Endodermal cell (in vitro differentiated cells): Measurements from ENCODE around the gene UBR7. TPM values are rescaled to one million over a fixed set of nuclear protein-coding genes. Genes with fewer than 3 reads are reported as not detected.

Source experiments
- DNase-seq: peaks from one replicate; pipeline ENCODE4 v3.0.0-alpha.2; 2017
- H3K27ac ChIP-seq: 2 replicates; pipeline ENCODE4 v1.5.1; 2013; ENCODE audit warnings: mild to moderate bottlenecking, low read depth, low read length, moderate library complexity
- H3K27me3 ChIP-seq: 2 replicates; pipeline ENCODE4 v1.6.1; 2013; ENCODE audit warnings: mild to moderate bottlenecking, low read length, moderate library complexity; ENCODE audit not compliant: insufficient read depth, control insufficient read depth, poor library complexity, severe bottlenecking
- H3K36me3 ChIP-seq: 2 replicates; pipeline ENCODE4 v1.7.0; 2013; ENCODE audit warnings: mild to moderate bottlenecking, low read length, moderate library complexity; ENCODE audit not compliant: control insufficient read depth, insufficient read depth
- H3K4me1 ChIP-seq: one replicate; pipeline ENCODE4 v1.7.0; 2013; ENCODE audit warnings: low read length; ENCODE audit not compliant: control insufficient read depth, insufficient read depth
- H3K4me3 ChIP-seq: 2 replicates; pipeline ENCODE4 v1.5.1; 2013; ENCODE audit warnings: mild to moderate bottlenecking, low read length, moderate library complexity
- H3K9ac ChIP-seq: 2 replicates; pipeline ENCODE4 v1.6.1; 2013; ENCODE audit warnings: mild to moderate bottlenecking, low read length, moderate library complexity; ENCODE audit not compliant: poor library complexity, severe bottlenecking; ENCODE audit errors: extremely low read depth
- H3K9me3 ChIP-seq: 2 replicates; pipeline ENCODE4 v1.6.1; 2013; ENCODE audit warnings: mild to moderate bottlenecking, low read length, moderate library complexity; ENCODE audit not compliant: control insufficient read depth
- H3K27ac Mint-ChIP-seq: 2 replicates; pipeline ENCODE4 v1.8.0; 2020; ENCODE audit warnings: mixed read lengths
- H3K27me3 Mint-ChIP-seq: 2 replicates; pipeline ENCODE4 v1.8.0; 2021; ENCODE audit warnings: mild to moderate bottlenecking, mixed read lengths; ENCODE audit not compliant: insufficient read depth
- H3K36me3 Mint-ChIP-seq: 2 replicates; pipeline ENCODE4 v1.8.0; 2020; ENCODE audit warnings: low read depth, mixed read lengths
- H3K4me1 Mint-ChIP-seq: 2 replicates; pipeline ENCODE4 v1.8.0; 2020; ENCODE audit warnings: mixed read lengths
- H3K4me3 Mint-ChIP-seq: 2 replicates; pipeline ENCODE4 v1.8.0; 2020; ENCODE audit warnings: mild to moderate bottlenecking, moderate library complexity, mixed read lengths
- H3K9me3 Mint-ChIP-seq: 2 replicates; pipeline ENCODE4 v1.8.0; 2020; ENCODE audit warnings: mild to moderate bottlenecking, mixed read lengths
- CTCF ChIP-seq: fragments of 200-600 bp; sonication (generic); conservative IDR thresholded peaks from 2 replicates; pipeline ENCODE4 v1.5.0; 2021; ENCODE audit warnings: antibody characterized with exemption, mild to moderate bottlenecking
- WGBS, 2 experiments: methylation state at CpG; one replicate each; pipeline versions ENCODE4 v1.1.5 to v1.1.7; 2013; ENCODE audit warnings: missing lambda C conversion rate in 2 of 2, mixed read lengths in 1 of 2; ENCODE audit not compliant: insufficient coverage in 1 of 2, insufficient read length in 1 of 2; 5-methylcytosine and 5-hydroxymethylcytosine counted together
- total RNA-seq, 2 donors: library from RNA; stranded (reverse); fragmentation: NEBNext Ultra II Directional in 1 of 2; extraction: Animal tissue kit (Norgen Biotek cat#: 25700) in 1 of 2; gene quantifications; 2 replicates in 1 of 2; 3 replicates in 1 of 2; pipeline ENCODE4 v1.2.1, GENCODE V29; 2021

UBR7 gene
- total RNA-seq, 2 donors from 2014 or later, result 25.0 to 25.6 TPM

GRCh38 chr14:93223565-93223964 lies 16.5 kb downstream of the UBR7 start:
- Mint-ChIP-seq H3K36me3 (peaks cover 60% of the 10 kb centered on the region), H3K27ac (peak overlapping the region; percentile 26), H3K4me1 (no peaks in the 10 kb centered on the region), H3K9me3 (no peaks in the 10 kb centered on the region), H3K4me3 (no peak overlapping the region), H3K27me3 (no peaks in the 10 kb centered on the region)
- Histone ChIP-seq H3K27me3 (no peaks in the 10 kb centered on the region), H3K4me1 (no peaks in the 10 kb centered on the region), H3K9me3 (no peaks in the 10 kb centered on the region), H3K36me3 (peaks cover 50% of the 10 kb centered on the region), H3K27ac (no peak overlapping the region), H3K9ac (no peak overlapping the region), H3K4me3 (no peak overlapping the region)
- DNase-seq, result no peak
- 95 to 97% methylated on average over 20 to 27 of the region's 27 CpGs for WGBS, 2 experiments
- no peak for TF ChIP-seq CTCF

- H3K27me3 ChIP-seq, result no peaks in the 10 kb centered on the region
- no peaks in the 10 kb centered on the region for H3K9me3 ChIP-seq
- DNase-seq, result no peak
- no peaks in the 10 kb centered on the region for H3K9me3 Mint-ChIP-seq
- H3K4me1 Mint-ChIP-seq, result no peaks in the 10 kb centered on the region
- H3K27ac ChIP-seq, result no peak overlapping the region
- no peak for TF ChIP-seq CTCF
- no peaks in the 10 kb centered on the region for H3K4me1 ChIP-seq
- no peak overlapping the region for H3K4me3 ChIP-seq
- H3K36me3 ChIP-seq, result peaks cover 37% of the 10 kb centered on the region
- no peak overlapping the region for H3K27ac Mint-ChIP-seq
- H3K36me3 Mint-ChIP-seq, result peaks cover 45% of the 10 kb centered on the region
- 95 to 100% methylated on average over 6 to 8 of the region's 8 CpGs for WGBS, 2 experiments
- H3K4me3 Mint-ChIP-seq, result no peak overlapping the region
- no peaks in the 10 kb centered on the region for H3K27me3 Mint-ChIP-seq
- H3K9ac ChIP-seq, result no peak overlapping the region
Measured at GRCh38 chr14:93228550-93228949, 21.5 kb downstream of the UBR7 start.

GRCh38 chr14:93230539-93230938 lies 23.5 kb downstream of the UBR7 start:
- TF ChIP-seq CTCF, result no peak

More at GRCh38 chr14:93230539-93230938, 23.5 kb downstream of the UBR7 start:
- H3K9ac ChIP-seq, result no peak overlapping the region
- Mint-ChIP-seq H3K4me1 (no peaks in the 10 kb centered on the region), H3K9me3 (no peaks in the 10 kb centered on the region), H3K36me3 (peaks cover 33% of the 10 kb centered on the region), H3K27ac (no peak overlapping the region), H3K27me3 (no peaks in the 10 kb centered on the region), H3K4me3 (no peak overlapping the region)
- H3K4me1 ChIP-seq, result no peaks in the 10 kb centered on the region
- H3K27ac ChIP-seq, result no peak overlapping the region
- no peaks in the 10 kb centered on the region for H3K9me3 ChIP-seq
- H3K36me3 ChIP-seq, result peaks cover 25% of the 10 kb centered on the region
- DNase-seq, result no peak
- H3K4me3 ChIP-seq, result no peak overlapping the region
- WGBS, 2 experiments, result 95 to 98% methylated on average over 5 to 16 of the region's 16 CpGs
- H3K27me3 ChIP-seq, result no peaks in the 10 kb centered on the region
